GM04503 (cell line): ENCODE measurements around the gene CPNE2.

ENCODE experiments used
- DNase-seq: peaks from one replicate; pipeline ENCODE4 v3.0.0-alpha.2; 2012; ENCODE audit warnings: low read depth

Gene CPNE2

GRCh38 chr16:57144027-57144426 lies 51.6 kb downstream of the CPNE2 start:
- DNase-seq = no peak

DNA sequence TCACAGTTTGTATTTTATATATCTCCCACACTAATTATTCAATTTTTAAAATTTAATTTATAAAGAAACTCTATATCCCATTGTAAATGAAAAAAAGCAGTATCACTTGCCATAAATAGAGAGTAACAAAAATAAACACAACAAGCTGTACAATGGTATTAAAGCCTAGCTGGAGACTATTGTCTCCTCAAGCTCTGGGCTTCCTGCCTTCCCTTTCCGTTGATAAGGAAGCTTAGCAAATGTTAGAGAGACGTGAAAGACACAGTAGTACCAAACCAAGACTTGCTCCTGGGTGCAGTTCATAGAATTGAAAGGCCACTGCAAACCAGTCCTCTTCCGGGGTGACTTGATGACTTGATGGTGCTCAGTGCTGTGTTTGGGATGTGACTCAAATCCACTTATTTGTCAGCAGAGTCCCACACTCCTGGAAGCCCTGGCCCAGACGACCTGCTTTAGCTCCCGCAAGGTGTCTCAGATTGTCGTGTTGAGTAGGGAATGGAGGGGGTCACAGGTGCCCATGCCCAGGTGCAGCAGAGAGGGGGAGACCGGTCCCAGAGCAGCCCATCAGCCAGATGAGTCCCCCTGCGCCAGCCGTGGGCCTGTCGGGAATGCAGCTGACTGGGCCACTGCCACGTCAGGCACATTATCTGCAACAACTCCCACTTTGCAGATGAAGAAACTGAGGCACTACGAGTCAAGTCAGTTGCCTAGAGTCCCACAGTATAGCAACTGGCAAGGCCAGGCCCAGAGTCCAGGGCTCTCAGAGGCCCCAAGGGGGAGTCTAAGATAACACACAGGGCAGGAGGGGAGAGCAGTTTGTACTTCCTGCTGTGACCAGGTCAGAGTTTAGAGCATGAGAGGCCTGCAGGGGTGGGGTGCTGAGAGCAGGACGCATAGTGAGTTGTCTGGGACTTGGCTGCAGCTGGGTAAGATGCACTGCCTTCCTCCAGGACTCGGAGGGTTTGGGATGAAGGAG lies 53.0 kb downstream of the CPNE2 start:
- DNase-seq = no peak

DNA sequence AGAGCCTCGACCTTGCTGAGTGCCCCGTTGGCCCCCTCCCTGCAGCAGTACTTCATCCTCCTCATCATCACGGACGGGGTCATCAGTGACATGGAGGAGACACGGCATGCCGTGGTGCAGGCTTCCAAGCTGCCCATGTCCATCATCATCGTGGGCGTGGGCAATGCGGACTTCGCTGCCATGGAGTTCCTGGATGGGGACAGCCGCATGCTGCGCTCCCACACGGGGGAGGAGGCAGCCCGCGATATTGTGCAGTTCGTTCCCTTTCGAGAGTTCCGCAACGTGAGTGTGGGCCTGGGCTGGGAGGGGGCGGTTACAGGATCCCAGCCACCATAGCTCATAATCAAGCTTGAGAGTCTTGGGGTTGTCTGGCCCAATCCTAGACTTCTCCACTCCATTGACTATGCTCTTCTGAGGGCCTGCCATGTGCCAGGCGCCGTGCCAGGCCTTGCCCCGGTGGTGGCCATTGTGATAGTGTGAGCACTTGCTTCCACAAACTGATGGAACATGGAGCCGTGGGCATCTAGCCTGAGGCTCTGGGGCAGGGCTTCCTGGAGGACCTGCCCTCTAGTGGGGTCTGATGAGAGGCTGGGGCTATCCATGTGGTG lies 53.8 kb downstream of the CPNE2 start:
- DNase-seq = no peak

GRCh38 chr16:57146735-57147134 lies 54.4 kb downstream of the CPNE2 start:
- DNase-seq = no peak

- DNase-seq = peak; percentile 21
Measured at GRCh38 chr16:57147381-57148221, 55.2 kb downstream of the CPNE2 start.

DNA sequence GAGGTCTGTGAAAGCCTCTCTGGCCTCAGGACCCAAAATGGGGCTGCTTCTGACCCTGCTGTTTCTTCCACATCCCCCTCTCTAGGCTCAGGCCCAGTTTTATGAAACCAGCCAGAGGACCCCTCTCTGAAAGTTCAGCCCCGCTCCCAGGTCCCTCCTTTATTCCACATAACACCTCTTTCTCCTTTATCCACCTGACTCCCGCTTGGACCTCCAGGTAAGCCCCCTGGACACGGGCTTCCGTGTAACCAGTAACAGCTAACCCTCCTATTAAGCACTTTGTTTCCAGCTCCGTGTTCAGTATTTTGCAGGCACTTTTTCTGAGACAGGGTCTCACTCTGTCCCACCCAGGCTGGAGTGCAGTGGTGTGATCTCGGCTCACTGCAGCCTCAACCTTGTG lies 56.1 kb downstream of the CPNE2 start:
- no peak for DNase-seq

GRCh38 chr16:57149391-57149790 lies 57.0 kb downstream of the CPNE2 start:
- no peak for DNase-seq

GRCh38 chr16:57150682-57151330 lies 58.4 kb downstream of the CPNE2 start:
- DNase-seq = no peak

DNA sequence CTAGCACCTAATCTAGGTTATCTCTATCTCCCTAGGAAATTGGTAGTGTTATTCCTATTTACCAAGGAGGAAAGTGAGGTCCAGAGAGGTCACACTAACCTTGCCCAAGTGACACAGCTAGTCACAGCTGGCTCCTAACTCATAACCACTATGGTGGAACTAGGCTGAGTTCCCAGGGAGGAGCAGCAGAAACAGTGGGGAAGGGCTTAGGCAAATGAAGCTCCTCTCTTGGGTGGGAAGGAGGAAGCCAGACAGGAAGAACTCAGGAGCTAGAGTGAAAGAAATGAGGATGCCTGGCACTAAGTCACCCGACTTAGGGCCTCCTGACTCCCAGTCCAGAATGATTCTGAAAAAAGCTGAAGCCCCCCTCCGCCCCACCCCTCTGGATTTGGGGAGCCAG lies 59.0 kb downstream of the CPNE2 start:
- DNase-seq = no peak

DNA sequence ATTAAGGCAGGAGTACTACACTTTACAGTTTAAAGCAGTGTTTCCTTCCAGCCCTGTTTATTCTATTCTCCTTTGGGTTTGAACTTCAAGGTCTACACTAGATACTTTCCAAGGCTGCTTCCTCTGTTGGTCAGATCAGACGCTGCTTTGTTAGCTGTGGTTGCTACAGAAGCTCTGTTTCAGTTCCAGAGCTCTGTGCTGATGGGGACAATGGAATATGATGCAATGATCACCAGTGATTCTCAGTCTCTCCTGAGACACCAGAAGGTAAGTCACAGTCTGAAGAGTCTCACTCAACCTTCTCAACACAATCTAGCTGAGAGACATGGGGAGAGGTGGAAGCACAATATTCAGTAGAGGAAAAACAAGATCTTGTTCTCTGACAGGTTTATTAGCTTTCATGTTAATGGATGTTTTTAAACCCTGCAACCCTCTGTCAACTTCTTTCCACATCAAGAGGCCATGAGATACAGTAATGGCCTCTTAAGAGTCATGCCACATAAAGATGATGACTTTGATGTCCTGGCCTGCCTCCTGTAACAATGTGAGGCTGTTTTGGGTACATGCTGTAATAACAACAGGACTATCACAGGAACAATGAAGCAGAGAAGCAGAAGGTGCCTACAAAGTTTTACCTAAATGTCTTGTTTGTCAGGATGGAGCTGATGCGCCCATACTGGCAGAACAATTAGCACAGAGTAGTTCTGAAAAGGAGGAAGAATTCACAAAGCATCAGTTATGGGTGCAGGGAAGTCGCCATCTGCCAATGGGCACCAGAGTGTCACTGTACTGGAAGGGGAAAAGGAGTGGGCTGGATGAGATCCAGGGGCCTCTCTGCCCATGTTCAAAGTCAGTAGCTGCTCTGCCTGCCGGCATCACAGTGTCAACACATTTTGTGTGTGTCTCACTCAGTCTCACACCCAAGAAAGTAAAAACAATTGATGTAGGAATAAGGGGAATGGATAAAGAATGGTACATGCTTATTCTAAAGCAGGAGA lies 60.0 kb downstream of the CPNE2 start:
- no peak for DNase-seq

DNA sequence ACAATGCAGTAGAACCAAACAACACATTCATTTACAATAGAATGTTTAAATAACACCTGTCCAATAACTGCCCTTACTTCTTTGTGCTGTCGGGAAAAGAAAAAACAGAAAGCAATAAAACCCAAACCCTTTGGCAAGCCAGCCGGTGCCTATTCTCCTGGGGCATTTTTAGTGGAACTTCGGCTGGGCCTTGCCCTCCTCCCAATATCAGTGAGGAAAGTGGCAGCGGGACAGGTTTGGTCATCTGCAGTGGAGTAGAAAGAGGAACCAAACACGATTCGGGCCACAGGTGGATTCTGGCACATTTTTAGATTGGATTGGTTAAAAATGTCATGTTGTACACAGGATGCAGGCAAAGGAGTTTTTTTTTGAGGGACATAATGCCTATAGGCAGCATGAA lies 61.5 kb downstream of the CPNE2 start:
- DNase-seq = no peak

DNA sequence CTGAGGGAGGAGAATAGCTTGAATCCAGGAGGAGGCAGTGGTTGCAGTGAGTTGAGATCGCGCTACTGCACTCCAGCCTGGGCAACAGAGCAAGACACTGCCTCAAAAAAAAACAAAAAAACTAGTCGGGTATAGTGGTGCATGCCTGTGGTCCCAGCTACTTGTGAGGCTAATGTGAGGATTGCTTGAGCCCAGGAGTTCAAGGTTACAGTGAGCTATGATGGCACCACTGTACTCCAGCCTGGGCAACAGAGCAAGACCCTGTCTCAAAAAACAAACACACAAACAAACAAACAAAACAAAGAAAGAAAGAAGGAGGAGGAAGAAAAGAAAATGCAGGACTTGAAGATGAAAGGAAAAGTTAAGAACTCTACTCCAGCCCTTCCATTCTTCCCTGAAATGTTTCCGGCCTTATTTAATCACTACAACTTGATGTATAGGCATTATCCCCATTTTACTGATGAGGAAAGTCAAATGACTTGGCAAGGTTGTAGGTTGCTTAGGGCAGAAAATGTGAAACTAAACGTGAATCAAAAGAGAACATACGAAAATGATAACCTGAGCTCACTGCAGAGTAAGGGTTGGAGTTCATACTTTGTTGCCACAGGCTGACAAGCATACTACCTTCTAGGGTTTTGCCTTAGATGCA lies 63.4 kb downstream of the CPNE2 start:
- no peak for DNase-seq

- DNase-seq = no peak
Measured at GRCh38 chr16:57156351-57156703, 63.9 kb downstream of the CPNE2 start.

- no peak for DNase-seq
Measured at GRCh38 chr16:57157533-57157932, 65.2 kb downstream of the CPNE2 start.

DNA sequence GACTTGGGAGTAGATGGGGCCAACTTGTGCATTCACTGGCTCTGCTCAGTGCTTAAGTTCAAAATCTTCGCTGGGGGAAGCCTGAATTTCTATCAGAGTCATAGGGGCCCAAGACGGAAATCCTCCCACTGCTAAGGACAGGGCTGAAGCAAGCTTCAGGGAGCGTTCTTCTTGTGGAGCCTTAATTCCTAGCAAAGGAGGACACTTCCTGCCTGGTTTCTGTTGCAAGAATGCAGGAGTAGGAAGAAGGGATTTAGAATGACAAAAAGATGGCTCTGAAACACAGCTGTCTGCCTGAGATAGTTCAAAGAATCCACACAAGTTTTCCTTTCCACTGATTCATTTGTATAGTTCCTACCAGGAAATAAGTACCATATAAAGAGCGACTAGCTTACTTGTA lies 67.1 kb downstream of the CPNE2 start:
- DNase-seq = no peak

DNA sequence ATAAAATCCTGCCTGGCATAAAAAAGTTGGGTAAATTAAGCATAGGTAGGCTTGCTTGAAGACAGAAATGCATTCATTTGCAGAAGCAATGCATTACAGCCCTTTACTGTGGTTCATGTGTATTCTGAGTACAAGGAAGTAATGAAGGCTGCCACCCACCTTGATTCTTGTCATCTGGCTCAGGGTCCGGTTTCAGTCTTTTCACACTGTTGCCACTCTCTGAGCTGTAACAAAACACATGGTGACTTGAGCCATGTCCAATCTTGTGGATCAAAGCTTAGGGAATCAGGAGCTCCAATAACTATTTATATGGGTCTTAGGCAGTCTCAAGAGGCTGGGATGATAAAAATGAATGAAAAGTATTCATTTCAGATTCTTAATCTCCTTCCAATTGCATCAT lies 71.5 kb downstream of the CPNE2 start:
- no peak for DNase-seq

GRCh38 chr16:57165483-57165882 lies 73.1 kb downstream of the CPNE2 start:
- DNase-seq = no peak

- no peak for DNase-seq
Measured at GRCh38 chr16:57165938-57166337, 73.6 kb downstream of the CPNE2 start.

DNA sequence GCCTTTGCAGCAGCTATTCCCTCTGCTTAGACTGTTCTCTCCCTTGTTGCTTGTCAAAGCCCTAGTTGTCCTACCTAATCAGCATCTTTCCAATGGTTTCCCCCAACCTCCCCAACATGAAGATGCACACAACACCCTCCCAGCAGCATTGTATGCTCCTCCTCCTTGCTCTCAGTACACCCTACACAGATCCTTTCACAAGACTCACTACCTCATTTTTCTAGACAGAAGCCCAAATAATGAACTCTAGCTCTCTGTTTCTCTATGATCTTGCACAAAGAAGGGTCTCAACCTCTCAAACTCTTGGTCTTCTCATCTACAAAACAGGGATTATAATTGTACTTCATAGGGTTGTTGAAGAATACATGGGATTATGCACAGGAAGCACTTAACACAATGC lies 74.1 kb downstream of the CPNE2 start:
- no peak for DNase-seq

- no peak for DNase-seq
Measured at GRCh38 chr16:57166951-57167350, 74.6 kb downstream of the CPNE2 start.
